HG03378 (cell line): Measurements from ENCODE around the gene KMT2D.

ENCODE experiments used
- ATAC-seq: cut with Tn5 transposase; IDR thresholded peaks from one replicate; pipeline ENCODE4 v1.9.1; 2021; ENCODE audit warnings: mild to moderate bottlenecking, moderate library complexity; ENCODE audit not compliant: unreplicated experiment

KMT2D gene

DNA sequence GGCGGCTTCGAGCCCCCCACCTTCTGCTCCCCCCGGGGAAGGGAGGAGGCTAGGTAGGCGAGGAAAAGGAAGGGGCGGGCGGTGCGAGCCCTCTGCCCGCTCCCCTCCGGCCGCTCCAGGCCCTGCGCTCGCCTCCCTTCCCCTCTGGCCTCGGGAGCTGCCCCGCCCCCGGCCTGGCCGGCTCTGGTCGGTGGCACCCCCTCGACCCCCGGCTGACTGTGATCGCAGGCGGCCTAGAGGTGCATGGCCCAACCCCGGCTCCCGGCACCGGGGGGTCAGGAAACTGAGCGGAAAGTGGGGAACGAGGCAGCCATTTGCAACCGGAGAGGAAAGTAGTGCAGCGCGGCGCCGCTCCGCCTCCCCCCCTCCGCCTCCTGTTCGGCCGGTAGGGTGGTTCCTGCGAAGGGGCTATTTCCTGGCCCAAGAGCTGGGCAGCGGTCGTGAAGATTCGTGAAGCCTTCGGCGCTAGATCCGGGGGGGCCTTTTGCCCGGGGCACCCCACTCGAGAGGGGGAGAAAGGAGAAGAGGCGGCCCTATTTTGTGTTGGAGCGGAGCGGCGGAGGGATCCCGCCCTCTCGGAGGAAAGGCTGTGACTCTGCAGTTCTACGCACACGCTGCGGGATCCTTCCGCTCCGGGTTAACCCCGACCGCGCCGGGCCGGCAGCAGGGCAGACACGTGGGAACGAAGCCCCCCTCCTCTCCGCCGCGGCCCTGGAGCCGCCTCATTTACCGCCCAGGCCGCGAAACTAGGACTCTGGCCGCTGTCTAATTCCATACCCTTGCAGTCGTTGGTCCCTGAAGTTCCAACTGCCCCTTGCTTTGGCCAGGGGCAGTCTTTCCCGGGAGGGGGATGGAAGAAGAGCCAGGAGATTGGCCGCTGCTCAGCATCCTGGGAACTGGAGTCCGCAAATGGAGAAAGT is at the start of gene KMT2D:
Gene KMT2D (minus strand): TSS at position 558 of the 920 bp plus-strand sequence. CDS start 5,470 bp downstream, outside the sequence.
- ATAC-seq = no peak

- no peak for ATAC-seq
Observed at GRCh38 chr12:49109641-49110463, 49.3 kb upstream of the KMT2D start.

DNA sequence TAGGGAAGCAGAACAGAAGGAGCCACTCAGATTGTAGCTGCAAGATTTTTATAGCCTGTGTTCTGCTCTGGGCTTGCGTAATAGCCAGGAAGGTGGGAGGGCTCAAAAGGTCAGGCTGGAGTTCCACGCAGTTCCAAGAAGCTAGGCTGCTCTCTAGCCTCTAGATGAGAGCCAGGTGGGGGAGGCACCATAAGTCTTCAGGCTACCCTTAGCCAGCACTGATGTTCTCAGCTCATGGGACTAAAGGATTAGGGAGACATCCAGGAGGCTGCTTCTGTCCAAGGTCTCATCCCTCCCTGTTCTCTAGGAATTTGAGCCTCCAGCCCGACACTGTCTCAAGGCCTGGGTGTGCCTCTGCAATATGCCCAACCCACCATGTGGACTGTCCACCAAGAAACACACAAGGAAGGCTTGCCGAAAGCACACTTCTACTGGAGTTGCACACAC is 48.4 kb upstream of the KMT2D start:
- no peak for ATAC-seq

DNA sequence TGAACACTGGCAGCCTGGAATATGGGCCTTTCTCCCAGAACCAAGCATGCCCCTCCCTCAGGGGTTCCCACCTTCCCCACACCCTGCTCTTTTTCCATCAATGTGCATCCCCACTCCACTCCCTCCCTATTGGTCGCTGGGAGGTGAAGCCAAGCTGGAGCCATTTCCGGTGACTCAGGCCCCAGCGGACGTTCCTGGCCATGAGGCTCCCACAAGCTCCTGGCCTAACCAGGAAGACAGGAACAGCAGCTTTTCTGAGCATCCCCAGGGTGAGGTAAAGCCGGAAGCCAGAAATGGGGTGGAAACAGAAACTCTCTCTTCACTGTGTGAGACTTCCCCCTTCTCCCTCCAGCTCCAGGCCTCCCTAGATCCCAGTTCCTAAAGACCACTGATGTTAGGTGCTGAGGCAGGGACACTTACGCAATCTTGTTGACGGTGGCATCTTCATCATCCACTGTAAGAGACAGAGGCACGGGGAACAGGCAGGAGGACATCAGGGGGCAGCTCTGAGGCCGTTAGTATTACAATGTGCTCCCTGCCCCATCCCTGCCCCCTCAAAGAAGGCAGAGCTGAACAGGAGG is 45.0 kb upstream of the KMT2D start:
- no peak for ATAC-seq

DNA sequence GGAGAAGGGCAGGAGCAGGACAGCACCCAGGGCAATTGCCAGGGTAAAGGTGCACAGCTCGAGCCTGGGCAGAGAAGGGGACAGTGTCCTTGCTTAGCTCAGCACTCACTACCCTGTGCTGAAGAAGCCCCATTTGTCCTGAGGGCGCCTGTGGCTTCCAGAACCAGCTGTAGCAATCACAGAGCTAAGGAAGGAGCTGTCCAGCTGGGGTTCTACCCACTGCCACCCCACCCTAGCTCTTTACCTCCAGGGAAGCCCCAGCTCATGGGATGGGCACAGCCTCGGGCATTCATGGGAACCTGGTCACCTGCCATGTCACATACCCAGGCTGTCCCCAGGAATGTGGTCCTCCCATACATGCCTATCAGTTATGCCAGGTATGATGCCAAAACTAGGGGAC is 44.2 kb upstream of the KMT2D start:
- no peak for ATAC-seq

- no peak for ATAC-seq
Observed at GRCh38 chr12:49100380-49100779, 39.8 kb upstream of the KMT2D start.

DNA sequence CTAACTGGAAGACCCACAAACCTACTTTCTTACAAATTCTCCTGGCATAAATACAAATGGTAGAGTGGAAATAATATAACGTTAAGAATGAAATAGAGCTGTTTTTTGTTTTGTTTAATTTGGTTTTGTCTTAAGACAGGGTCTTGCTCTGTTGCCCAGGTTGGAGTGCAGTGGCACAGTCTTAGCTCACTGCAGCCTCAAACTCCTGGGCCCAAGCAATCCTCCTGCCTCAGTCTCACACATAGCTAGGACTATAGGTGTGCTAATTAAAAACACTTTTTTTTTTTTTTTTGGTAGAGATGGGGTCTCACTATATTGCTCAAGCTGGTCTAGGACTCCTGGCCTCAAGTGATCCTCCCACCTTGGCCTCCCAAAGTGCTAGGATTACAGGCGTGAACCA is 38.1 kb upstream of the KMT2D start:
- ATAC-seq = no peak

GRCh38 chr12:49098035-49098451 is 37.4 kb upstream of the KMT2D start:
- no peak for ATAC-seq

- ATAC-seq = no peak
Observed at GRCh38 chr12:49097381-49097780, 36.8 kb upstream of the KMT2D start.

GRCh38 chr12:49094975-49095365 is 34.4 kb upstream of the KMT2D start:
- ATAC-seq = no peak

DNA sequence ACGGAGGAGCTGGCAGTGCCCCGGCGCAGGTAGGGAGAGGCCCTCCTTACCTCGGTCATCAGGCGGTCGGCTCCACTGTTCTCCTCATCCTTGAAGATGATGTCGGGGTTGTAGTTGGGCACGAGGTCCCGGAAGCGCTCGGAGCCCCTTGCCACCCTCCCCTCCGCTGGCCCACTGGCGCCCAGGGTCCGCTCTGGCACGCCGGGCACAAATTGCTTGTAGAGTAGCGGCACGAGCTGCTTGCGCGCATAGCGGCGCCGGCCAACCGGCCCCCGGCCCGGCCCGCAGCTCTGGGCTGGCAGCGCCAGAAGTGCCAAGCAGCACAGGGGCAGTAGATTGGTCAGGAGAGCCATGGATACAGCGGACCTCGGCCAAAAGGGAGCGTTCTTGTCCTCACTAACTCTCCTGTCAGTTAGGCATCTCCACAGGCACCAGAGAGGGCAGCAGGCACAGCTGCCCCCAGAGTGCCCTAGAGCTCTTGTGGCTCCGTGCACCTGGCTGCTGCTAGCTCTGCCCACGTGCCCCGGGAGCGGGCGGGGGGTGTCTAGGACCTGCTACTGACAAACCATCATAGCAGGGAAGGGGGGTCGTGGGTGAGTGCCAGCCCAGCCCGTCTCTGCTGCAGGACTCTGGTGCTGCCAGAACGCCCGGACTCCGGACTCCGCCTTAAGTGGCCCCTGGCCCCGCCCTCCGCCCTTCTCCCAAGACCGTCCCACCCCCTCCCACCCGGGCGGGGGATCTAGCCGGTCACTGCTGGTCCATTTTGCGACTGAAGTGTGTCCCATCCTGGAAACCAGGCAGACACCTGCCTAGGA is 33.8 kb upstream of the KMT2D start, which contains the start of gene DHH:
Gene DHH (minus strand): TSS at position 642 of the 815 bp plus-strand sequence. CDS start 289 bp downstream, at position 353.
- ATAC-seq = no peak

GRCh38 chr12:49093792-49094159 is 33.2 kb upstream of the KMT2D start:
- ATAC-seq = no peak

DNA sequence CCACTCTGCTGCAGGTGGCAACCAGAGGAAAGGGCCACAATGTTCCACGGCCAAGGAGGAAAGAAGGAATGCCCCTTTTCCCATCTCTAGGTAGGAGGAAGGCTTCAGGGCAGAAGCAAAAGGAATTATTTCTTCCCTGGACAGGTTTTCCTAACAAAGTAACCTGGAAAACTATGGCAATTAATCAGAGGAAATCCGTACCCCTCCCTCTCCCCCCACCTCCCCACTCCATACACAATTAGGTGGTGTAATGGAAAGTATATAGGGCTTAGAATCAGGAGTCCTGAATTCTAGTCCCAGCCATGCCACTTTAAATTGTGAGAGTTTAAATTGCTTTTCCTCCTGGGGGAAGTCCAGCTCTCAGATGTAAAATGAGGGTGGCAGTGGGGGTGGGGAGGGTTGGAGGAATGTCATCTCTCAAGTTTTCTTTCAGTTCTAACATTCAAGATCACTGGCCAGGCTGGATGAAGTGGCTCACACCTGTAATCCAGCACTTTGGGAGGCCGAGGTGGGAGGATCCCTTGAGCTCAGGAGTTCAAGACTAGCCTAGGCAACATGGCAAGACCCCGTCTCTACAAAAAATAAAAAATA is 32.3 kb upstream of the KMT2D start:
- no peak for ATAC-seq

GRCh38 chr12:49092086-49092815 is 31.7 kb upstream of the KMT2D start:
- no peak for ATAC-seq

GRCh38 chr12:49091836-49092085 is 31.2 kb upstream of the KMT2D start:
- ATAC-seq = no peak

GRCh38 chr12:49091056-49091835 is 30.7 kb upstream of the KMT2D start:
- no peak for ATAC-seq

DNA sequence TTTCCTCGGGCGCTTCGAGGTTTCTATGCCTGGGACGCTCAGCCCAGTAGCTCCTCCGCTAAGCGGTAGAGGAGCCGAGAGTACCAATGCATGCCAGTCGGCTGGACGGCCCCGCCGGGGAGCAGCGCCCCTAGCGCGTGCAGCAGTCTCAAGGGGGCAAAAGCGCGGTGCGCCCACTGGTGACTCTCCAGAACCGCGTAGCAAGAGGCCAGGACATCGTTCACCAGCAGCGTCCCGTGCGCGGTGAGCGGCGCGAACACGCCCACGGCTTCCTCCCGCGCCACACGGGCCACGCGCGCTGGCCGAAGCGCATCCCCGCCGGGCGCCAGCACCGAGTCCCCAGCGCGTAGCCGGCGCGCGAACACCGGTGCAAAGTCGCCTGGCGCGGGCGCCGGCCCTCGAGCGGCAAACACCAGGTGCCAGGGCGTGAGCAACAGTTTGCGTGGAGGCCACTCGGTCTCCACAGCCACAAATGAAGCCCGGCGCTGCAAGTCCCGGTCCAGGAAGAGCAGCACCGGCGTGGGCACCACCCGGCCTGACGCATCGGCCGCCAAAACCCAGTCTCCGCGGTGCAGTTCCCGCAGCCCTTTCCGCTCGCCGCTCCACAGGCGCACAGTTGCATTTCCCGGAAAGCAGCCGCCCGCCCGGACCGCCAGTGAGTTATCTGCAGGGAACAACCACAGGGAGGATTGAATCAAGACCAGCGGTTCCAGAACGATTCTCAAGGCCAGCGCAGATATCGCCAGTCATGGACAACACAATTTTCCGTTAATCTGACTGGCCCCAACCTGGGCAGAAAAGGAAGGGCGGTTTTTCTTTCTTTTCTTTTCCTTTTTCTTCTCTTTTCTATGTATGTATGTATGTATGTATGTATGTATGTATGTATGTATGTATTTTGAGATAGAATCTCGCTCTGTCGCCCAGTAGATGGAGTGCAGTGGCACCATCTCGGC is 29.5 kb upstream of the KMT2D start:
- ATAC-seq = no peak

DNA sequence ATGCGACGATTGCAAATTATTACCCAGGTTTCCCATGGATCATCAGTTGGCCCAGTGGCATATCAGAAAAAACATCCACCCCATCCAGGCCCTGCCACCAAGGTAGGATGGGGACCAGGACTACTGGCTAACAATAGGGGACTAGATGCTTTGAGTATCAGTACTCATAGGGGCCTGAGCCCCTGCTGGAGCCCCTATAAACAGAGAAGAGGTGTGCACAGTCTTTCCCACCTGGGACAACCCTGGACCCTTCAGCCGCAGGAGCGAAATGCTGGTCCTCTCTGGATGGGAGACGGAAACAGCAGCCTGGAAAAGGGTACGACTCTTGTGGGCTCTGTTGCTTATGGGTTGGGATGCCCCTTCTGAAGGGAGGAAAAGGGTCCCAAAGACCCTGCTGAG is 28.3 kb upstream of the KMT2D start:
- no peak for ATAC-seq
